ENCODE results near the gene OSBPL7. TPM values are rescaled to one million over a fixed set of nuclear protein-coding genes. Genes with fewer than 3 reads are reported as not detected.

The OSBPL7 gene
- total and polyA plus RNA-seq, 2 of the 13 experiments (the other 11 are each of a cell fraction or from before 2014, with no cell fraction given), result 4.7 to 6.6 TPM

DNA sequence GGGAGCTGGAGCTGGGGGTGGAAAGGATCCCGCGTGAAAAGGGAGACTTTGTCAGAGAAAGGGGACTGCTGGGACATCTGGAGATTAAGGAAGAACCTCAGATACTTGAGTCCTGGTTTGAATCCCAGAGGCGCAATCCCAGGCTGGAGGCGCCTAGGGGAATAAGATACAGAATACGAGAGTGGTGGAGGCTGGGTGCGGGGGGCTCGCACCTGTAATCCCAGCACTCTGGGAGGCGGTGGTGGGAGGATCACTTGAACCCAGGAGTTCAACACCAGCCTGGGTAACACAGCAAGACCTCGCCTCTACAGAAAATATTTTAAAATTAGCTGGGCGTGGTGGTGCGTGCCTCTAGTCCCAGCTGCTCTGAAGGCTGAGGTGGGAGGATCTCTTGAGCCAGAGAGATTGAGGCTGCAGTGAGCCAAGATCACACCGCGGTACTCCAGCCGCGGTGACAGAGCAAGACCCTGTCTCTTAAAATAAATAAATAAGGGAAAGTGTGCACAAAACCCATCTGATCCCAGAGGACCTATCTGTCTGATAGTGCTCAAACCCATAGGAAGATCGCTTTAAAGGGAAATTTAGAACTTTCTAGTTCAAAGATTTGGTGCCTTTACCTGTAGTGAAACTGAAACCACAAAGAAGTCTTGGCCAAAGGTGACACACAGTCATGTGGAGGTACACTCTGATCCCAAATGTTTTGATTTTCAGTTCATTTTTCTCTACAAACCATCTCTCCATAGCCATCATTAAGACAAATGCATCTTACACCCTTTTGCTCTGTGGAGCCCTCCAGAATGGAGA is 20.1 kb upstream of the OSBPL7 start (continued):
- TF ChIP-seq, protein P1, sequence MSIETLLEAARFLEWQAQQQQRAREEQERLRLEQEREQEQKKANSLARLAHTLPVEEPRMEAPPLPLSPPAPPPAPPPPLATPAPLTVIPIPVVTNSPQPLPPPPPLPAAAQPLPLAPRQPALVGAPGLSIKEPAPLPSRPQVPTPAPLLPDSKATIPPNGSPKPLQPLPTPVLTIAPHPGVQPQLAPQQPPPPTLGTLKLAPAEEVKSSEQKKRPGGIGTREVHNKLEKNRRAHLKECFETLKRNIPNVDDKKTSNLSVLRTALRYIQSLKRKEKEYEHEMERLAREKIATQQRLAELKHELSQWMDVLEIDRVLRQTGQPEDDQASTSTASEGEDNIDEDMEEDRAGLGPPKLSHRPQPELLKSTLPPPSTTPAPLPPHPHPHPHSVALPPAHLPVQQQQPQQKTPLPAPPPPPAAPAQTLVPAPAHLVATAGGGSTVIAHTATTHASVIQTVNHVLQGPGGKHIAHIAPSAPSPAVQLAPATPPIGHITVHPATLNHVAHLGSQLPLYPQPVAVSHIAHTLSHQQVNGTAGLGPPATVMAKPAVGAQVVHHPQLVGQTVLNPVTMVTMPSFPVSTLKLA (IDR thresholded peaks at IDR 0.05), result no peak
- TF ChIP-seq CREM (IDR thresholded peaks at IDR 0.05) (no peak), CREM (CRISPR knock-in tag; IDR thresholded peaks at IDR 0.05) (no peak), ZNF33A (CRISPR knock-in tag; IDR thresholded peaks at IDR 0.05; ENCODE audit: borderline replicate concordance) (no peak), AHR (CRISPR knock-in tag; IDR thresholded peaks at IDR 0.05) (no peak), TBP (CRISPR knock-in tag; IDR thresholded peaks at IDR 0.05) (no peak), TRIM24 (CRISPR knock-in tag; IDR thresholded peaks at IDR 0.05) (no peak), DPF2 (CRISPR knock-in tag; IDR thresholded peaks at IDR 0.05; ENCODE audit: borderline replicate concordance, low read depth) (no peak), ZNF891 (CRISPR knock-in tag; IDR thresholded peaks at IDR 0.05) (no peak), ZNF484 (CRISPR knock-in tag; IDR thresholded peaks at IDR 0.05; ENCODE audit: borderline replicate concordance, low read depth) (no peak), ZNF550 (CRISPR knock-in tag; IDR thresholded peaks at IDR 0.05; ENCODE audit: borderline replicate concordance) (no peak), NBN (conservative IDR thresholded peaks at IDR 0.05) (no peak), RNF2 (conservative IDR thresholded peaks at IDR 0.05; ENCODE audit: low read depth) (no peak), MEIS1 (CRISPR knock-in tag; IDR thresholded peaks at IDR 0.05; ENCODE audit: borderline replicate concordance) (no peak), ATF7 (IDR thresholded peaks at IDR 0.05) (no peak), ATF7 (CRISPR knock-in tag; IDR thresholded peaks at IDR 0.05) (no peak), NONO (IDR thresholded peaks at IDR 0.05) (no peak), NONO (CRISPR knock-in tag; conservative IDR thresholded peaks at IDR 0.05) (no peak), ZFP36L1 (CRISPR knock-in tag; IDR thresholded peaks at IDR 0.05) (no peak), KMT2A (CRISPR knock-in tag; IDR thresholded peaks at IDR 0.05) (no peak), ZNF777 (CRISPR knock-in tag; IDR thresholded peaks at IDR 0.05) (no peak), ZMAT3 (CRISPR knock-in tag; conservative IDR thresholded peaks at IDR 0.05) (peak; percentile 75; the same call in 1 of the 2 replicates), ZSCAN29 (CRISPR knock-in tag; conservative IDR thresholded peaks at IDR 0.05) (no peak), MYNN (CRISPR knock-in tag; IDR thresholded peaks at IDR 0.05; ENCODE audit: low read depth) (no peak)
- TF ChIP-seq, protein P2, sequence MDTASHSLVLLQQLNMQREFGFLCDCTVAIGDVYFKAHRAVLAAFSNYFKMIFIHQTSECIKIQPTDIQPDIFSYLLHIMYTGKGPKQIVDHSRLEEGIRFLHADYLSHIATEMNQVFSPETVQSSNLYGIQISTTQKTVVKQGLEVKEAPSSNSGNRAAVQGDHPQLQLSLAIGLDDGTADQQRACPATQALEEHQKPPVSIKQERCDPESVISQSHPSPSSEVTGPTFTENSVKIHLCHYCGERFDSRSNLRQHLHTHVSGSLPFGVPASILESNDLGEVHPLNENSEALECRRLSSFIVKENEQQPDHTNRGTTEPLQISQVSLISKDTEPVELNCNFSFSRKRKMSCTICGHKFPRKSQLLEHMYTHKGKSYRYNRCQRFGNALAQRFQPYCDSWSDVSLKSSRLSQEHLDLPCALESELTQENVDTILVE (CRISPR knock-in tag; IDR thresholded peaks at IDR 0.05), result peak; percentile 8; the same call in 1 of the 2 replicates
- TF ChIP-seq, protein P3, sequence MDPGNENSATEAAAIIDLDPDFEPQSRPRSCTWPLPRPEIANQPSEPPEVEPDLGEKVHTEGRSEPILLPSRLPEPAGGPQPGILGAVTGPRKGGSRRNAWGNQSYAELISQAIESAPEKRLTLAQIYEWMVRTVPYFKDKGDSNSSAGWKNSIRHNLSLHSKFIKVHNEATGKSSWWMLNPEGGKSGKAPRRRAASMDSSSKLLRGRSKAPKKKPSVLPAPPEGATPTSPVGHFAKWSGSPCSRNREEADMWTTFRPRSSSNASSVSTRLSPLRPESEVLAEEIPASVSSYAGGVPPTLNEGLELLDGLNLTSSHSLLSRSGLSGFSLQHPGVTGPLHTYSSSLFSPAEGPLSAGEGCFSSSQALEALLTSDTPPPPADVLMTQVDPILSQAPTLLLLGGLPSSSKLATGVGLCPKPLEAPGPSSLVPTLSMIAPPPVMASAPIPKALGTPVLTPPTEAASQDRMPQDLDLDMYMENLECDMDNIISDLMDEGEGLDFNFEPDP (CRISPR knock-in tag; conservative IDR thresholded peaks at IDR 0.05), result no peak
- TF ChIP-seq, protein P4, sequence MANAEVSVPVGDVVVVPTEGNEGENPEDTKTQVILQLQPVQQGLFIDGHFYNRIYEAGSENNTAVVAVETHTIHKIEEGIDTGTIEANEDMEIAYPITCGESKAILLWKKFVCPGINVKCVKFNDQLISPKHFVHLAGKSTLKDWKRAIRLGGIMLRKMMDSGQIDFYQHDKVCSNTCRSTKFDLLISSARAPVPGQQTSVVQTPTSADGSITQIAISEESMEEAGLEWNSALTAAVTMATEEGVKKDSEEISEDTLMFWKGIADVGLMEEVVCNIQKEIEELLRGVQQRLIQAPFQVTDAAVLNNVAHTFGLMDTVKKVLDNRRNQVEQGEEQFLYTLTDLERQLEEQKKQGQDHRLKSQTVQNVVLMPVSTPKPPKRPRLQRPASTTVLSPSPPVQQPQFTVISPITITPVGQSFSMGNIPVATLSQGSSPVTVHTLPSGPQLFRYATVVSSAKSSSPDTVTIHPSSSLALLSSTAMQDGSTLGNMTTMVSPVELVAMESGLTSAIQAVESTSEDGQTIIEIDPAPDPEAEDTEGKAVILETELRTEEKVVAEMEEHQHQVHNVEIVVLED (CRISPR knock-in tag; IDR thresholded peaks at IDR 0.05; ENCODE audit: borderline replicate concordance), result no peak

Data from HepG2 (cell line).